A673 (cell line): ENCODE results near the gene XDH. TPM values are rescaled to one million over a fixed set of nuclear protein-coding genes. Genes with fewer than 3 reads are reported as not detected.

Experiments used
- BruUV-seq: library from RNA; stranded (reverse); fragments of 400-500 nt; replicated peaks from 2 replicates; lab custom pipeline; 2021; lab: Mats Ljungman, UMichigan
- CTCF ChIA-PET: fragments of 300-600 bp; sonication (Branson Sonifier 250); formaldehyde crosslinking; loops from one replicate; lab custom pipeline; 2022; ENCODE audit warnings: antibody characterized with exemption; lab: Charles Lee
- POLR2A ChIA-PET: fragments of 300-600 bp; sonication (Branson Sonifier 250); formaldehyde crosslinking; loops from one replicate; lab custom pipeline; 2022; ENCODE audit warnings: antibody characterized with exemption; ENCODE audit not compliant: low non-redundant PET; lab: Charles Lee
- DNase-seq: peaks from one replicate; pipeline ENCODE4 v3.0.0-alpha.2; 2015; ENCODE audit warnings: low spot score
- H3K27ac ChIP-seq: fragments of 200-600 bp; sonication (generic); 2 replicates; pipeline ENCODE4 v1.5.1; 2016; ENCODE audit warnings: mixed run types, low read depth, mild to moderate bottlenecking, mixed read lengths, antibody characterized with exemption, low read length; ENCODE audit not compliant: poor library complexity, severe bottlenecking
- H3K27me3 ChIP-seq: fragments of 200-600 bp; sonication (generic); replicated peaks from 2 replicates; pipeline ENCODE4 v1.6.1; 2017; ENCODE audit warnings: mixed run types, low read depth, mild to moderate bottlenecking, mixed read lengths, antibody characterized with exemption, low read length; ENCODE audit not compliant: insufficient read depth, poor library complexity
- H3K36me3 ChIP-seq: fragments of 200-600 bp; sonication (generic); 2 replicates; pipeline ENCODE4 v1.6.1; 2016; ENCODE audit warnings: mixed run types, mild to moderate bottlenecking, mixed read lengths, antibody characterized with exemption, low read length; ENCODE audit not compliant: insufficient read depth, poor library complexity, severe bottlenecking
- H3K4me1 ChIP-seq: fragments of 200-600 bp; sonication (generic); 2 replicates; pipeline ENCODE4 v1.6.1; 2017; ENCODE audit warnings: mixed run types, mild to moderate bottlenecking, mixed read lengths, antibody characterized with exemption, low read length; ENCODE audit not compliant: insufficient read depth, poor library complexity, severe bottlenecking
- H3K4me3 ChIP-seq: fragments of 200-600 bp; sonication (generic); 2 replicates; pipeline ENCODE4 v1.5.1; 2016; ENCODE audit warnings: low read depth, mixed run types, mild to moderate bottlenecking, mixed read lengths, low read length; ENCODE audit not compliant: poor library complexity, severe bottlenecking
- H3K9me3 ChIP-seq: fragments of 200-600 bp; sonication (generic); 2 replicates; pipeline ENCODE4 v1.6.1; 2016; ENCODE audit warnings: mixed run types, low read depth, mild to moderate bottlenecking, mixed read lengths, antibody characterized with exemption, low read length; ENCODE audit not compliant: poor library complexity, severe bottlenecking
- EZH2 ChIP-seq: fragments of 200-600 bp; sonication (generic); IDR thresholded peaks from 2 replicates; pipeline ENCODE4 v1.6.1; 2017; ENCODE audit warnings: borderline replicate concordance, low read depth, mild to moderate bottlenecking, mixed read lengths, antibody characterized with exemption, low read length; ENCODE audit not compliant: poor library complexity, severe bottlenecking
- intact Hi-C: fragments of 100-400 bp; cut with micrococcal nuclease; formaldehyde crosslinking; loops from one replicate; pipeline ENCODE4 v1.10.0; 2022; ENCODE audit not compliant: unreplicated experiment
- total RNA-seq: library from RNA; stranded (reverse); gene quantifications from 2 replicates; pipeline ENCODE4 v1.2.3, GENCODE V29; 2021
- TF ChIP-seq, protein P1 (sequence below): fragments of 300-800, 200-600 bp; sonication (generic); conservative IDR thresholded peaks from 2 replicates; pipeline ENCODE4 v1.5.1; 2017; ENCODE audit warnings: low read depth, mild to moderate bottlenecking, antibody characterized with exemption, low read length, moderate library complexity, mixed read lengths

XDH gene
- total RNA-seq, 1 experiment from 2014 or later: 0.19 TPM

DNA sequence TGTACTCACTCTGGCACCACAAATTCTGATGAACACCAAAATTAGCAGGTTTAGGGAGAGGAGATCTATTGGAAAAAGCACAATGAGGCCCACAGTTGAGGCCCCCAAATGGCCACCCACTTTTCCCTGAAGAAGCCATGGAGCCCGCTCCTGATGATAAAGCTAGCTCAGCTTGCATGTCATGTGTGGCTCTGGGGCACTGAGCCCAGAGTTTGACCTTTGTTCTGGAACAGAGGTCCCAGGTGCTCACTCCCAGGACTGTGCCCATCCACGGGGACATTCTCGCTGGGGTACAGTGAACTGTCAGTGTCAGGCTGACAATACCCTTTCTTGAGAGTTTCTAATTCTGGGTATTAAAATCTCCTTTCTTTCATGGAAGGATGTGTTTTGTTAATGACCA, 36.2 kb downstream of the XDH start:
- Histone ChIP-seq H3K4me3 (no peak overlapping the region), H3K27ac (no peak overlapping the region), H3K27me3 (no peaks in the 10 kb centered on the region), H3K9me3 (no peaks in the 10 kb centered on the region), H3K36me3 (no peaks in the 10 kb centered on the region), H3K4me1 (no peaks in the 10 kb centered on the region)
- POLR2A ChIA-PET: no interaction called here
- no TSS peak for BruUV-seq
- no peak for DNase-seq
- intact Hi-C loops: no loop called here
- no peak for TF ChIP-seq EZH2
- TF ChIP-seq, protein P1, sequence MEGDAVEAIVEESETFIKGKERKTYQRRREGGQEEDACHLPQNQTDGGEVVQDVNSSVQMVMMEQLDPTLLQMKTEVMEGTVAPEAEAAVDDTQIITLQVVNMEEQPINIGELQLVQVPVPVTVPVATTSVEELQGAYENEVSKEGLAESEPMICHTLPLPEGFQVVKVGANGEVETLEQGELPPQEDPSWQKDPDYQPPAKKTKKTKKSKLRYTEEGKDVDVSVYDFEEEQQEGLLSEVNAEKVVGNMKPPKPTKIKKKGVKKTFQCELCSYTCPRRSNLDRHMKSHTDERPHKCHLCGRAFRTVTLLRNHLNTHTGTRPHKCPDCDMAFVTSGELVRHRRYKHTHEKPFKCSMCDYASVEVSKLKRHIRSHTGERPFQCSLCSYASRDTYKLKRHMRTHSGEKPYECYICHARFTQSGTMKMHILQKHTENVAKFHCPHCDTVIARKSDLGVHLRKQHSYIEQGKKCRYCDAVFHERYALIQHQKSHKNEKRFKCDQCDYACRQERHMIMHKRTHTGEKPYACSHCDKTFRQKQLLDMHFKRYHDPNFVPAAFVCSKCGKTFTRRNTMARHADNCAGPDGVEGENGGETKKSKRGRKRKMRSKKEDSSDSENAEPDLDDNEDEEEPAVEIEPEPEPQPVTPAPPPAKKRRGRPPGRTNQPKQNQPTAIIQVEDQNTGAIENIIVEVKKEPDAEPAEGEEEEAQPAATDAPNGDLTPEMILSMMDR: no peak
- CTCF ChIA-PET: no interaction called here

DNA sequence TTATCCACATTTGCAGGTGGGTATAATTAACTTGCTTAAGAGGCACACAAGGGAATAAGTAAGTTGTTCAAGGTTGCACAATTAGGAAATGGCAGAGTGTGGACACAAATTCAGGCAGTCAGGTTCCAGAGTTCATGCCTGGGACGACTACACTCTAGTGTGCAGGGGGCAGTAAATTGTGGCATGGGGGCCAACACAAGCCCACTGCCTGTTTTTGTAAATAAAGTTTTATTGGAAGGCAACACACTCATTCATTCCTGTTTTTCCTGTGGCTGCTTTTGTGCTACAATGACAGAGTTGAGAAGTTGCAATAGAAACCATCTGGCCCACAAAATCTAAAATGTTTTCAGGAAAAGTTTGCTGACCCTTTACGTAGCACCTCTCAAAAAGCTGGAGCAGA, 41.4 kb downstream of the XDH start:
- ChIA-PET POLR2A (no interaction called here), CTCF (no interaction called here)
- Histone ChIP-seq H3K36me3 (no peaks in the 10 kb centered on the region), H3K4me1 (no peaks in the 10 kb centered on the region), H3K27me3 (no peaks in the 10 kb centered on the region), H3K9me3 (no peaks in the 10 kb centered on the region), H3K27ac (no peak overlapping the region), H3K4me3 (no peak overlapping the region)
- DNase-seq: no peak
- intact Hi-C loops: no loop called here
- no TSS peak for BruUV-seq
- TF ChIP-seq EZH2: no peak
- TF ChIP-seq, protein P1: no peak

DNA sequence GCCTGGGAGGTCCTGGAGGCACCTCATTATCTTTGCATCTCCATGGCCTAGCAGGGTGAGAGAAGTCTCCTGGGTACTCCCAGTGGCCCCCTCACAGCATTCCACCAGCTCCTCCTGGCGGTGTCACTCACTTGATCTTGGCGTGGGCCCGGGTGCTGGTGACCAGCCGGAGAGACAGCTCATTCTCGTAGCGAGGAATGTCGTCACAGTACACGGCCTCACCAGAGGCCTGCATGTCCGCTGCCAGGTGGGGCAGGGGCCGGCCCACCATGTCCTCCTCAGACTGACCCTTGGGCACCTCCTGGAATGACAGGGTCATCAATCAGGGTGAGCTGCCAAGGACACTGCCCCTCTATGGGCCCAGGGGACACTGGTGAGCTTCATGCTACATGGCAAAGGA, 42.4 kb downstream of the XDH start:
- DNase-seq: no peak
- ChIA-PET CTCF (interaction anchor here (0.6 to 0.7 kb wide), 2 partner anchors 579 to 662 kb away, joined by 3 to 4 read pairs; no protein-coding TSS in a partner anchor), POLR2A (no interaction called here)
- TF ChIP-seq, protein P1: no peak
- no peak for TF ChIP-seq EZH2
- Histone ChIP-seq H3K4me1 (no peaks in the 10 kb centered on the region), H3K27ac (no peak overlapping the region), H3K27me3 (no peaks in the 10 kb centered on the region), H3K36me3 (no peaks in the 10 kb centered on the region), H3K9me3 (no peaks in the 10 kb centered on the region), H3K4me3 (no peak overlapping the region)
- BruUV-seq: no TSS peak
- intact Hi-C loops: no loop called here
